ENCODE data around the gene LCMT1.

- no peak for TF ChIP-seq CTCF (IDR thresholded peaks at IDR 0.05)
- no peak for TF ChIP-seq POLR2A (IDR thresholded peaks at IDR 0.05)
Measured at GRCh38 chr16:25108054-25108453, 3.5 kb upstream of the LCMT1 start.

All from prostate gland (tissue), 2 donors.